Measurements from ENCODE around the gene SEMA3B. TPM values are rescaled to one million over a fixed set of nuclear protein-coding genes. Genes with fewer than 3 reads are reported as not detected.

SEMA3B gene
- total RNA-seq, 1 experiment from 2014 or later: 2.6 TPM

DNA sequence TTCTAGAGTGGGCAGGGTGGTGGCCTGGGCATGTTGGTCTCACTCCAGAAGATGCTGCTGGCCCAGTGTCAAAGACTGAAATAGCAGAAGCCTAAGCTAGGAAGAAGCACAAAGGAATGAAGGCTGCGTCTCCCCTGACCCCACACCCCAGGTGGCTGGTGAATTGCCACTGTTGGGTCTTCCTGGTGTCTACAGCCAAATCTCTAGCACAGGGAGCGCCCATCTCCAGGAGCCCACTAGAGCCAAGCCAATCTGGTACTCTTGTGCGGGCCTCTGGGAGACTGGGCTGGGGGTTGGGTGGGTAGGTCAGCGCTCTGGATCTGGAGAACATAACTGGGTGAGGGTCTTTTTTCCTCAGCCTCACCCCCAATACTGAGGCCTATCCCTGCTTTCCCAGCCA is 58.2 kb downstream of the SEMA3B start:
- Histone ChIP-seq H3K4me3 (peak overlapping the region; percentile 76), H3K36me3 (peaks cover 53% of the 10 kb centered on the region), H3K9me3 (replicated peaks) (no peaks in the 10 kb centered on the region), H3K4me1 (replicated peaks) (peaks cover 14% of the 10 kb centered on the region), H3K27ac (no peak overlapping the region), H3K27me3 (replicated peaks) (no peaks in the 10 kb centered on the region)
- DNase-seq (ENCODE audit: low read depth in 1 of 2, low spot score in 2 of 2): no peak

Other genes starting within 250 kb of the SEMA3B start
- gene RBM5, start 180.2 kb upstream of the SEMA3B start, total RNA-seq (2014; rRNA removed; shearing (Covaris generic)): 65.3 and 84.6 TPM in 2 replicates
- gene SEMA3F, start 113.8 kb upstream of the SEMA3B start, total RNA-seq (2014; rRNA removed; shearing (Covaris generic)): 0.58 and 1.9 TPM in 2 replicates
- gene GNAT1, start 77.5 kb upstream of the SEMA3B start, total RNA-seq (2014; rRNA removed; shearing (Covaris generic)): not detected in 2 replicates
- not detected in 2 replicates for gene SLC38A3, start 63.9 kb upstream of the SEMA3B start, total RNA-seq (2014; rRNA removed; shearing (Covaris generic))
- gene GNAI2, start 32.9 kb upstream of the SEMA3B start, total RNA-seq (2014; rRNA removed; shearing (Covaris generic)): 178 and 214 TPM in 2 replicates
- not detected in 2 replicates for gene LSMEM2, start 9.9 kb downstream of the SEMA3B start, total RNA-seq (2014; rRNA removed; shearing (Covaris generic))
- 70.9 and 81.8 TPM in 2 replicates for gene IFRD2, start 23.3 kb downstream of the SEMA3B start, total RNA-seq (2014; rRNA removed; shearing (Covaris generic))
- 1.6 and 3.1 TPM in 2 replicates for gene HYAL3, start 30.3 kb downstream of the SEMA3B start, total RNA-seq (2014; rRNA removed; shearing (Covaris generic))
- 0.47 and 2.2 TPM in 2 replicates for gene NAA80, start 30.3 kb downstream of the SEMA3B start, total RNA-seq (2014; rRNA removed; shearing (Covaris generic))
- gene HYAL1, start 34.4 kb downstream of the SEMA3B start, total RNA-seq (2014; rRNA removed; shearing (Covaris generic)): 0.18 TPM in 1 of 2 replicates, not detected in the other
- gene HYAL2, start 53.6 kb downstream of the SEMA3B start, total RNA-seq (2014; rRNA removed; shearing (Covaris generic)): 27.5 and 41.9 TPM in 2 replicates
- 18.7 and 46.7 TPM in 2 replicates for gene TUSC2, start 59.1 kb downstream of the SEMA3B start, total RNA-seq (2014; rRNA removed; shearing (Covaris generic))
- gene RASSF1, start 71.7 kb downstream of the SEMA3B start, total RNA-seq (2014; rRNA removed; shearing (Covaris generic)): 17.4 and 21.1 TPM in 2 replicates
- 0.97 TPM in 1 of 2 replicates, not detected in the other for gene ZMYND10, start 76.6 kb downstream of the SEMA3B start, total RNA-seq (2014; rRNA removed; shearing (Covaris generic))
- 4.9 and 9.9 TPM in 2 replicates for gene NPRL2, start 81.6 kb downstream of the SEMA3B start, total RNA-seq (2014; rRNA removed; shearing (Covaris generic))
- gene CYB561D2, start 81.7 kb downstream of the SEMA3B start, total RNA-seq (2014; rRNA removed; shearing (Covaris generic)): 13.7 and 14.3 TPM in 2 replicates
- gene TMEM115, start 90.4 kb downstream of the SEMA3B start, total RNA-seq (2014; rRNA removed; shearing (Covaris generic)): 40.6 and 51.2 TPM in 2 replicates
- not detected in 2 replicates for gene CACNA2D2, start 234.5 kb downstream of the SEMA3B start, total RNA-seq (2014; rRNA removed; shearing (Covaris generic))

Data from SJSA1 (cell line).